Stimulated activated CD4-positive, alpha-beta T cell treated with anti-CD3 and anti-CD28 coated beads, Interleukin-1b, Interleukin-23, amount 100 ng/mL, for 4 hours (primary cell): Measurements from ENCODE around the gene HSPA1B.
"Not testable (repeated sequence)": the region's sequence is repeated elsewhere in the genome, so short reads cannot be mapped to it uniquely, and the experiment has no call there.

ENCODE experiments used
- DNase-seq, 2 donors: peaks; one replicate each; pipeline ENCODE4 v3.0.0-alpha.2; 2020; ENCODE audit warnings: low read depth in 2 of 2

HSPA1B gene

DNA sequence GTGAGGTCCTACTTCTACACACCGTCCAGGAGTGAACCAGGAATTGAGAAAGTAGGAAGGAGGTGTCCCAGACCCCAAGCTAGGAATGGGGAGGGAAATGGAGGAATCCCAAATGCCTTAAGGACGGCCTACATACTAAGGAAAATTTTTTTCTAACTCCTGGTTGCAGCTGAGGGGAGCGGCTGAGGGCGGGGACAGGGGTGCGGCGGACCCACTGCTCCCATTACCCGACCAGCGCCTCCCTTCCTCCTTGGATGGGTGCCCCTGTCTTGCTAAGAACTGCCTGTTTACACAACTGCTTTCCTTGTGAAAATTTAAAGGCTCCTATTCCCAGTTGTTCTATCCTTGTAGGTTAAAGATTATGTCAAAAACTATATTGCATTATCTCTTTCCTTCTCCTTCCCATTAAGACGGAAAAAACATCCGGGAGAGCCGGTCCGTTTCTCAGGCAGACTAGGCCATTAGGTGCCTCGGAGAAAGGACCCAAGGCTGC, 699 bp upstream of the HSPA1B start:
- no peak for DNase-seq

DNA sequence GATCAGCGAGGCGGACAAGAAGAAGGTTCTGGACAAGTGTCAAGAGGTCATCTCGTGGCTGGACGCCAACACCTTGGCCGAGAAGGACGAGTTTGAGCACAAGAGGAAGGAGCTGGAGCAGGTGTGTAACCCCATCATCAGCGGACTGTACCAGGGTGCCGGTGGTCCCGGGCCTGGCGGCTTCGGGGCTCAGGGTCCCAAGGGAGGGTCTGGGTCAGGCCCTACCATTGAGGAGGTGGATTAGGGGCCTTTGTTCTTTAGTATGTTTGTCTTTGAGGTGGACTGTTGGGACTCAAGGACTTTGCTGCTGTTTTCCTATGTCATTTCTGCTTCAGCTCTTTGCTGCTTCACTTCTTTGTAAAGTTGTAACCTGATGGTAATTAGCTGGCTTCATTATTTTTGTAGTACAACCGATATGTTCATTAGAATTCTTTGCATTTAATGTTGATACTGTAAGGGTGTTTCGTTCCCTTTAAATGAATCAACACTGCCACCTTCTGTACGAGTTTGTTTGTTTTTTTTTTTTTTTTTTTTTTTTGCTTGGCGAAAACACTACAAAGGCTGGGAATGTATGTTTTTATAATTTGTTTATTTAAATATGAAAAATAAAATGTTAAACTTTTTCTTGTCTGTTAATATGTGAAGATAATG, 2.2 kb downstream of the HSPA1B start:
- DNase-seq = no peak

DNA sequence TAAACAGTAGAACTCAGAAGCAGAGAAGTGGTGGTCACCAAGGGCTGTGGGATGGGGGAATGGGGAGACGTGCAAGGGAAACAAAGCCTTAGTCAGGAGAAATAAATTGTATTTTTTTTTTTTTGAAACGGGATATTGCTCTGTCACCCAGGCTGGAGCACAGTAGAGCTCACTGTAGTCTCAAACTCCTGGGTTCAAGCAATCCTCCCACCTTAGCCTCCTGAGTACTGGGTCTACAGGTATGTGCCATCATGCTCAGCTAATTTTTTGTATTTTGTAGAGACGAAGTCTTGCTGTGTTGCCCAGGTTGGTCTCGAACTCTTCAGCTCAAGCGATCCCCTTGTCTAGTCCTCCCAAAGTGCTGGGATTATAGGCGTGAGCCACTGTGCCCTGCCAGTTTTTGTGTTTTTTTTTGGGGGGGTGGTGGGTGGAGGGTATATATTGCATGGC, 3.4 kb downstream of the HSPA1B start:
- no peak for DNase-seq

DNA sequence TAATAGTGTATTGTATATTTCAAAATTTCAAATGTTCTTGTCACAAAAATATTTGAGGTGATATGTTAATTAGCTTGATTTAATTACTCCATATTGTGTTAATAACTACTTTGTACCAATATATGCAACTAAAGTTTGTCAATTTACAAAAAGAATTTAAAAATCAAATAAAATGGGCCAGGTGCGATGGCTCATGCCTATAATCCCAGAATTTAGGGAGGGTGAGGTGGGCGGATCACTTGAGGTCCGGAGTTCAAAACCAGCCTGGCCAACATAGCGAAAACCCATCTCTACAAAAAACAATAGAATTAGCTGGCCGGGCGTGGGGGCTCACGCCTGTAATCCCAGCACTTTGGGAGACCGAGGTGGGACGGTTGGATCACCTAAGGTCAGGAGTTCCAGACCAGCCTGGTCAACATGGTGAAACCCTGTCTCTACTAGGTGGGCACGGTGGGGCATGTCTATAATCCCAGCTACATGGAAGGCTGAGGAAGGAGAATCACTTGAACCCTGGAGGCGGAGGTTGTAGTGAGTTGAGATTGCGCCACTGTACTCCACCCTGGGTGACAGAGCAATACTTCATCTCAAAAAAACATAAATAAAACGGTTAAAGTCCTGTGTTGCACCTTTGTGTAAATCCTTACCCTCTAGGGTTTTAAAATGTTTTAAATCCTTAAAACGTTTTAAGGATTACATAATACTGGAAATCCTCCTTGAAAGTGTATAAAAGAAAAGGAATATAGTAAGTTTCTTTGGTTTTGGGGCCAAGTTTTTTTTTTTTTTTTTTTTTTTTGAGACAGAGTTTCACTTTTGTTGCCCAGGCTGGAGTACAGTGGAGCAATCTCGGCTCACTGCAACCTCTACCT, 4.0 kb downstream of the HSPA1B start:
- no peak for DNase-seq

DNA sequence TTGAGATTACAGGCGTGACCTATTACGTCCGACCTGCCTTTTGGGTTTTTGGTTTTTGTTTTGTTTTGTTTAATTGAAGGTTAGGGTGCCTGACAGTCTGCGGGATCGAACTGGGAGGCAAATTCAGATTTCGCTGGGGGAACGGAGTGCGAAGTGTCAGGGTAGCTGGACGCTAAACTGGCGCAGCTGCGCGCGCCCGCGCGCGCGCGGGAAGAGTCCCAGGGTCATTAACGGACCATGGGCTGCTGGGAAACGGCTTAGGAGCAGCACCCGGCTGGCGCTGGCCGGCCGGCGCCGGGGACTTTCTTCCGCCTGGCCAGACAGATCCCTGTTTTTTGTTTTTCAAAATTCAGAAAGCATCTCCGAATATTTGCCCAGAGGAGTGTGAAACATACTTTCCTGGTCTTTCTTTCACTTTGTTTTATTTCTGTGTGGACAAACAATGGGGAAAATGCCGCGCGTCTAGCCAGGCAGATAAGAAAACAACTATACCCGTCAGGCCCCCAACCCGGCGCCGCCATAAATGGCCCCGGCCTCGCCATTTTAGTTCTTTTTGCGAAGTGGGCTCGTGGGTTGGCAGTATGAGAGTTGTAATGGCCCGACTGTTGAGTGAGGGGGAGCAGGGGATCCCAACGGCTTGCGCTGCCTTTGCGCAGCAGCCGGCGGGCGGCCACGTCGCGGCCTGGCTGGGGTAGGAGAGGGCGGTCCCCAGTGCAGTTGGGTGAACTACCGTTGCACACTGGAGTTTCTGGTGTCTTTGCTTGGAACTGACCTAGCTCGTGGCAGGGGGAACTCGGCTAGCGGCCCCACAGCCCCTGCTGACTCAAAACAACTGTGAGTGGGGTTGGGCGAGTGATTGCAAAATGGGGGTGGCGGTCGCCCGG, 7.1 kb downstream of the HSPA1B start:
- peak; percentile 72 to 80 for DNase-seq

DNA sequence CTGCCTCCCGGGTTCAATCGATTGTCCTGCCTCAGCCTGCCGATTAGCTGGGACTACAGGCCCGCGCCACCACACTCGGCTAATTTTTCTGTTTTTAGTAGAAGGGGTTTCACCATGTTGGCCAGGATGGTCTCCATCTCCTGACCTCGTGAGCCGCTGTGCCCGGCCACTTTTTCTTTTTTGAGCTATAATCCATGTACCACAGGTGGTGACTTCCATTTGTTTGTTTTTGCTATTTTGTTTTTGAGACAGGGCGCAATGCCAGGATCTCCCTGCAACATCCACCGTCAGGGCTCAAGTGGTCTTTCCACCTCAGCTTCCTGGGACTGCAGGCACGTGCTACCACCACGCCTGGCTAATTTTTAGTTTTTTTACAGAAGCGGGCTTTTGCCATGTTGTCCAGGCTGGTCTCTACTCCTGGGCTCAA, 8.5 kb downstream of the HSPA1B start:
- DNase-seq = no peak

DNA sequence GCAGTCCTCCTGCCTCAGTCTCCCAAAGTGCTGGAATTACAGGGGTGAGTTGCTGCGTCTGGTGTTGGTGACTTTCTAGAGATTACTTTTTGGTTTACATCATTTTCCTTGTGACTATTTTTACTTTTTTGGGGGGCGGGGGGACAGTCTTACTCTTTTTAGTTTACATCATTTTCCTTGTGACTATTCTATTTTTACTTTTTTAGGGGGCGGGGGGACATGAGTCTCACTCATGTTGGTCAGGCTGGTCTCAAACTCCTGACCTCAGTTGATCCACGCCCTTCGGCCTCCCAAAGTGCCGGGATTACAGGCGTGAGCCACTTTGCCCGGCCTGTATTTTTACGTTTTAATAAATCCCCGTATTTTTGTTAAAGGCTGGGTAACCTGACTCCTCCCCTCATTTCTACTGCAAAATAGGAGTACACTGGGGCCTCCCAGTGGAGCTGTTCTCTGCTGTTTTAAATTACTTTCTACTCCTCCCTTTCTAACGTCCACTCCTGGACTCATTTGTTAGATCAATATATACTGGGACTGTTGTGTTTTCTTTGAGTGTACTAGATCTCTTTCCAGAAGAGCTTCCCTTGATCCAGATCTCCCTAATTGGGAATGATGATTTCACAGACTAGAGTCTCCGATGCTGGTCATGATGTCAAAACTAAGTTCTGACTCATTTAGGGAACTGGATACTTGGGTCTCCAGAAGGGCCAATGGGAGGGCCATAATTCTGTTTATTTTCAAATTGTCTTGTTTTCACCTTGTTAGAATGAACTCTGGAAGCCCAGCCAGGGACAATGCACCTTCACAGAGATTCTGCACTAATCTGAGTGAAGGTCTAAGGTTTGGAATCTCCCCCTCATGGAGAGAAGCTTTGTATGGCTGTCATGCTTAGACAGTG, 9.2 kb downstream of the HSPA1B start:
- DNase-seq = no peak

DNA sequence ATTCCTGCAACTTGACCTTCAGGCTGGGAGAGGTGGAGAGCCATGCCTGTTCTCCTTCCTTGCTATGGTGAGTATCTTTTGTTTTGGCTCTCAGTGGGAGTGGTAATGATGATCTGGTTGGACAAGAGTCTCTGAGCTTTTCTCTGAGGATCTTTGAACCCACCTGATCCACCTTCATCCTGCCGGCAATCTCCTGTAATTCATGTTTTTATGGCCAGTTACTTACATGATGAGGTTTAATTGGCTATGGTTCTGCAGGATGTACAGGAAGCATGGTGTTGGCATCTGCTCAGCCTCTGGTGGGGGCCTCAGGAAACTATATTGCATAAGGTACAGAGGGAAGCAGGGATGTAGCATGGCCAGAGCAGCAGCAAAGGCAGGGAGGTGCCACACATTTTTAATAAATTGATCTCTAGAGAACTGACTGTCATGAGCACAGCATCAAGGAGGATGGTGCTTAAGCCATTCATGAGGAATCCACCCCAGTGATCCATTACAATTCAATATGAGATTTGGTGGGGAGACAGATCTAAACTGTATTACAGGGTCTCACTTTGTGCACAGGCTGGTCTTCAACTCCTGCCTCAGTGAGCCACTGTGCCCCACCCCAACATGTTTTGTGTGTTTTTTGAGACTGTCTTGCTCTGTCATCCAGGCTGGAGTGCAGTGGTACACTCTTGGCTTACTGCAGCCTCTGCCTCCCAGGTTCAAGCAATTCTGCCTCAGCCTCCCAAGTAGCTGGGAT, 10.0 kb downstream of the HSPA1B start:
- DNase-seq = no peak

DNA sequence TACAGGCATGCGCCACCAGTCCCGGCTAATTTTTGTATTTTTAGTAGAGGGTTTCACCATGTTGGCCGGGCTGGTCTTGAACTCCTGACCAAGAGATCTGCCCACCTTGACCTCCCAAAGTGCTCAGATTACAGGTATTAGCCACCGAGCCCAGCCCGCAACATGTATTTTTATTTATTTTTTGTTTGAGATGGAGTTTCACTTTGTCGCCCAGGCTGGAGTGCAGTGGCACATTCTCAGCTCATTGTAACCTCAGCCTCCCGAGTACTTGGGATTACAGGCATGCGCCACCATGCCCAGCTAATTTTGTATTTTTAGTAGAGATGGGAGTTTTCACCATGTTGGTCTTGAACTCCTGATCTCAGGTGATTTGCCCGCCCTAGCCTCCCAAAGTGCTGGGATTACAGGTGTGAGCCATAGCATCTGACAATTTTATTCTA, 10.6 kb downstream of the HSPA1B start:
- DNase-seq = not testable (repeated sequence)

DNA sequence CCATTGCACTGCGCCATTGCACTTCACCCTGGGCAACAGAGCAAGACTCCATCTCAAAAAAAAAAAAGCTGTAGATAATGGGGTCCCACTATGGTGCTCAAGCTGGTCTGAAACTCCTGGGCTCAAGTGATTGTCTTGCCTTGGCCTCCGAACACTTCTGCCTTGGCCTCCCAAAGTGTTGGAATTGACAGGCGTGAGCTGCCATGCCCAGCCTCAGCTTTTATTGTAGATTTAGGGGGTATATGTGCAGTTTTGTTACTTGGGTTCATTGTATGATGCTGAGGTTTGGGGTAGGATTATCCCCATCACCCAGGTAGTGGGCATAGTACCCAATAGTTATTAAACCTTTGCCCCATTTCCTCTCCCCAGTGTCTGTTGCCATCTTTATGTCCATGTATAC, 11.4 kb downstream of the HSPA1B start:
- no peak for DNase-seq

DNA sequence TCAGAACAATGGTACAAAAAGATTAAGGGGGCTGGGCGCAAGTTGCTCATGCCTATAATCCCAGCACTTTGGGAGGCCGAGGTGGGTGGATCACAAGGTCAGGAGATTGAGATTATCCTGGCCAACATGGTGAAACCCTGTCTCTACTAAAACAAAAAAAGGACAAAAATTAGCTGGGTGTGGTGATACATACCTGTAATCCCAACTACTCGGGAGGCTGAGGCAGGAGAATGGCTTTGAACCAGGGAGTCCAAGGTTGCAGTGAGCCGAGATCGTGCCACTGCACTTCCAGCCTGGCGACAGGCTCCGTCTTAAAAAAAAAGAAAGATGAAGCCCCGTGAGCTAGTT, 12.2 kb downstream of the HSPA1B start:
- not testable (repeated sequence) for DNase-seq

DNA sequence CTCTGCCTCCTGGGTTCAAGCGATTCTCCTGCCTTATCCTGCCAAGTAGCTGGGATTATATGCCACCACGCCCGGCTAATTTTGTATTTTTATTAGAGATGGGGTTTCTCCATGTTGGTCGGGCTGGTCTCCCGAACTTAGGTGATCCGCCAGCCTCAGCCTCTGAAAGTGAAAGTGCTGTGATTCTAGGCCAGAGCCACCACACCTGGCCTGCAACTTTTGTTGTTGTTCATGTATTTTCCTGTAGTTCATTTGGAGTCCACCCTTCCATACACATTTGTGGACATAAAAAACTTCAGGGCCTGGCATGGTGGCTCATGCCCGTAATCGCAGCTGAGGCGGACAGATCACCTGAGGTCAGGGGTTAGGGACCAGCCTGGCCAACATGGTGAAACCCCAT, 14.5 kb downstream of the HSPA1B start:
- DNase-seq = no peak

DNA sequence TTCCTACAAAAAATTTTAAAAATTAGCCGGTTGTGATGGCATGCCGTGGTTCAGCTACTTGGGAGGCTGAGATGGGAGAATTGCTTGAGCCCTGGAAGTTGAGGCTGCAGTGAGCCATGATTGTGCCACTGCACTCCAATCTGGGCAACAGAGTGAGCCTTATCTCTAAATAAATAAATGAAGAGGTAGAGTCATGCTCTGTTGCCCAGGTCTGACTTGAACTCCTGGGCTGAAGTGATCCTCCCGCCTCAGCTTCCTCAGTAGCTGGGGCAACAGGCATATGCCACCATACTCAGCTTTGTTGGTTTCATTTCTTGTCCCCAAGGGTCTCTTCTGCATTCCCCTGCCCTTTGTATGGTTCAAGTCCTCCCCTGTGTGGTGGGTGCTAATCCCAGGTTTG, 17.0 kb downstream of the HSPA1B start:
- no peak for DNase-seq

DNA sequence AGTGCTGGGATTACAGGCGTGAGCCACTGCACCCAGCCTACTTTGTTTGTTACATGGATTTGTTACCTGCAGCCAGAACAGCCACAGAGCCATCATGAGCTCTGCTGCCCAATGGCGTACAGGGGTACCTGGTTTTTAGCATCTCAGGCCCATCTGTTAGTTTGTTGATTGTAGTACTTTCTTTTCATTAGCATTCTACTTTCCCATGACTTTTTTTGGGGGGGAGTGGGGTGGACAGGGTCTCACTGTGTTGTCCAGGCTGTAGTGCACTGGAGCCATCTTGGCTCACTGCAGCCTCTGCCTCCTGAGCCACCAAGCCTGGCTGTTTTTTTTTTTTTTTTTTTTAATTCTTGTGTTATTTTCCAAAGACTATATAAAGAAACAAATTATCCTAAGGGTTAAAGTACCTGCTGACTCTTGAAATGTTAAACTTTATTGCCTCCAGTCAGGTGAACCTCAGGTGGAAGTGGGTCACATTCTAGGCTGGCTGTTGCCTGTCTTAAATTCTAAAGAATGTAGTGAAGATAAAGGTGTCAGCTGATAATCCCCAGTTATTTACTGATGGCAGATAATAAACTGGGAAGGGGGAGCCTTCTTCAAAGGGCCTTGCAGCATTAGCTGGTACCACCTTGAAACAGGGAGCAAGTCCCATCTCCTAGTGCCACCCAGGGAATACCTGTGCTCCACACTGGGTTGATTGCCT, 19.9 kb downstream of the HSPA1B start:
- DNase-seq = no peak

DNA sequence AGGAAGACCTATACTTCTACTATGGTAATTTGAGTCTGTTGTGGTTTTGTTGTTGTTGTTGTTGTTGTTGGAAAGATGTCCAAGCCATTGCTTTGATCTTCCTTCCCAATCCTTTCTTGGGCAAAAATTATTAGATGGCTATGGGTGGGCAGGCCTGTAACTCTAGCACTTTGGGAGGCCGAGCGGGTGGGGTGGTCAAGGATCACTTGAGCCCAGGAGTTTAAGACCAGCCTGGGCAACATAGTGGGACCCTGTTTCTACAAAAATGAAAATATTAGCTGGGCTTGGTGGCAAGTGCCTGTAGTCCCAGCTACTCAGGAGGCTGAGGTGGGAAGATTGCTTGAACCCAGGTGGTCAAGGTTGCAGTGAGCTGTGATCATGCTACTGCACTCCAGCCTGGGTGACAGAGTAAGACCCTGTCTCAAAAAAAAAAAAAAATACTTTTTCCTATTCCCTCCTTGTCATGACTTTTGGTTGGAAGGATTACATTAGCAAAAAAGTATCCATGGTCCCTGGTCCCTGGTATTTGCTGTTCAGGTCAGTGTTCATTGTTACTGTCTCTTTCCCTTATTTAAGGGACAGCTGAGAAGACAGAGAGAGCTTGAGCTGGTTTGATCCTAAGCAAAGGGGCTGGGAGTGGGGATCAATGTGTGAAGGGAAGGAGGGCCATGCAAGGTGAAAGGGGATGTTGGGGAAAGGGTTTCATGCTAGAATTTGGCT, 23.4 kb downstream of the HSPA1B start:
- DNase-seq = no peak

DNA sequence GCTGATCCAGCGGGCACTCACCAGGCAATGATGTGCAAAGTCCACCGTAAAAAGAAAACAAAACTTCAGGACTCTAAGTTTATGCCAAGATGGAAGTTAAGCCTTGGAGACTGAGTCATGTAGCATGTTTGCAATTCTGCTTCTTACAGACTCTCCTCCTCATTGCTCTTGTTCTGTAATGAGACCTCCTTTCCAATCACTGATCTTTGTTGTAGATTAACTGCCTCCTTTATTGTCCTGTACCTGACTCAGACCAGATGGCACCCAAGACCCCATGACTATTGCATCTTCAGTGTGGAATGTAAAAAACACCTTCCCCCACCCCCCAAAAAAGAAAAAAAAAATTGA, 23.9 kb downstream of the HSPA1B start:
- no peak for DNase-seq

DNA sequence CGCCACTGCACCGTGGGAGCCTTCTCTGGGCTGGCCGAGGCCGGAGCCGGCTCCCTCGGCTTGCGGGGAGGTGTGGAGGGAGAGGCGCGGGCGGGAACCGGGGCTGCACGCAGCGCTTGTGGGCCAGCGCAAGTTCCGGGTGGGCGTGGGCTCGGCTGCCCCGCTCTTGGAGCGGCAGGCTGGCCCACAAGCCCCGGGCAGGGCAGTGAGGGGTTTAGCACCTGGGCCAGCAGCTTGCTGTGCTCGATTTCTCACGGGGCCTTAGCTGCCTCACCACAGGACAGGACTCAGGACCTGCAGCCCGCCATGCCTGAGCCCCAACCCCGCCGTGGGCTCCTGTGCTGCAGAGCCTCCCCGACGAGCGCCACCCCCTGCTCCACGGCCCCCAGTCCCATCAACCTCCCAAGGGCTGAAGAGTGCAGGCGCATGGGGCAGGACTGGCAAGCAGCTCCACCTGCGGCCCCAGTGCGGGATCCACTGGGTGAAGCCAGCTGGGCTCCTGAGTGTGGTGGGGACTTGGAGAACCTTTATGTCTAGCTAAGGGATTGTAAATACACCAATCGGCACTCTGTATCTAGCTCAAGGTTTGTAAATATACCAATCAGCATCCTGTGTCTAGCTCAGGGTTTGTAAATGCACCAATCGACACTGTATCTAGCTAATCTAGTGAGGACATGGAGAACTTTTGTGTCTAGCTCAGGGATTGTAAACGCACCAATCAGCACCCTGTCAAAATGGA, 24.6 kb downstream of the HSPA1B start:
- DNase-seq = not testable (repeated sequence)

DNA sequence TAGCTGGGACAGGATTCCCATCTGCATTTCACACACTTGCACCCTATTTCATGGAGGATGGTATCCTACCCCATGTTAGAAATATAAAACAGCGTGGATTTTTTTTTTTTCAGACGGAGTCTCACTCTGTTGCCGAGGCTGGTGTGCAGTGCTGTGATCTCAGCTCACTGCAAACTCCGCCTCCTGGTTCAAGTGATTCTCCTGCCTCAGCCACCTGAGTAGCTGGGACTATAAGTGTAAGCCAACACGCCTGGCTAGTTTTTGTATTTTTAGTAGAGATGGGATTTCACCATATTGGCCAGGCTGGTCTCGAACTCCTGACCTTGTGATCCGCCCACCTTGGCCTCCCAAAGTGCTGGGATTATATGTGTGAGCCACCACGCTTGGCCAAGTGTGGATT, 30.2 kb downstream of the HSPA1B start:
- DNase-seq = not testable (repeated sequence)
